Skeletal muscle satellite cell (primary cell): Measurements from ENCODE around the gene ELMO1. TPM values are rescaled to one million over a fixed set of nuclear protein-coding genes. Genes with fewer than 3 reads are reported as not detected.

Source experiments
- small RNA-seq: library from RNA; depleted of rRNA; stranded (forward); fragments of <200 nt; gene quantifications from one replicate; pipeline ENCODE3, GENCODE V24; 2012

Gene ELMO1

Small RNA genes within 50 kb of the gene (small RNA-seq; reads per million reads assigned to genes)
- gene MIR1200 (not detected), gene RF00019 (not detected), gene RF00432 (not detected), gene RNU6-565P (not detected)
